Natural killer cell (primary cell): ENCODE data around the gene INPP5A. TPM values are rescaled to one million over a fixed set of nuclear protein-coding genes. Genes with fewer than 3 reads are reported as not detected.
"Not testable (repeated sequence)": the region's sequence is repeated elsewhere in the genome, so short reads cannot be mapped to it uniquely, and the experiment has no call there.

Source experiments
- ATAC-seq, 3 donors: fragments of 150-1000 bp in 2 of 3; fragments of 200-7000 bp in 1 of 3; cut with Tn5 transposase; 1 replicate in 1 of 3; 2 replicates in 2 of 3; pipeline ENCODE4 v1.10.0; 2021; ENCODE audit warnings: mild to moderate bottlenecking in 2 of 3, moderate library complexity in 2 of 3
- DNase-seq, 2 donors: peaks; one replicate each; pipeline versions ENCODE4 v3.0.0 to v3.0.0-alpha.2; 2013 to 2021; ENCODE audit warnings: mixed read lengths in 1 of 2
- H3K27ac ChIP-seq: one replicate; pipeline ENCODE4 v1.5.1; 2013; ENCODE audit warnings: mild to moderate bottlenecking, low read length
- H3K27me3 ChIP-seq: one replicate; pipeline ENCODE4 v1.6.1; 2013; ENCODE audit warnings: low read length; ENCODE audit not compliant: control insufficient read depth, insufficient read depth
- H3K36me3 ChIP-seq: one replicate; pipeline ENCODE4 v1.6.1; 2013; ENCODE audit warnings: low read length; ENCODE audit not compliant: control insufficient read depth, insufficient read depth
- H3K4me1 ChIP-seq: one replicate; pipeline ENCODE4 v1.6.1; 2013; ENCODE audit warnings: low read length; ENCODE audit not compliant: control insufficient read depth, insufficient read depth
- H3K4me3 ChIP-seq: one replicate; pipeline ENCODE4 v1.5.1; 2013; ENCODE audit warnings: low read length
- H3K9me3 ChIP-seq: one replicate; pipeline ENCODE4 v1.6.1; 2013; ENCODE audit warnings: low read length; ENCODE audit not compliant: control insufficient read depth, insufficient read depth
- H3K27ac Mint-ChIP-seq, 2 donors: one replicate each; pipeline ENCODE4 v1.8.0; 2022; ENCODE audit warnings: mild to moderate bottlenecking in 2 of 2, mixed read lengths in 2 of 2, moderate library complexity in 1 of 2
- H3K27me3 Mint-ChIP-seq, 2 donors: one replicate each; pipeline ENCODE4 v1.8.0; 2022; ENCODE audit warnings: low read depth in 2 of 2, mixed read lengths in 2 of 2
- H3K36me3 Mint-ChIP-seq: one replicate; pipeline ENCODE4 v1.8.0; 2022; ENCODE audit warnings: mixed read lengths
- H3K4me1 Mint-ChIP-seq, 2 donors: one replicate each; pipeline ENCODE4 v1.8.0; 2022; ENCODE audit warnings: mixed read lengths in 2 of 2
- H3K4me3 Mint-ChIP-seq: one replicate; pipeline ENCODE4 v1.8.0; 2022; ENCODE audit warnings: mild to moderate bottlenecking, moderate library complexity, mixed read lengths
- H3K9me3 Mint-ChIP-seq, 2 donors: one replicate each; pipeline ENCODE4 v1.8.0; 2022; ENCODE audit warnings: mixed read lengths in 2 of 2
- CTCF ChIP-seq: fragments of 200-600 bp; IDR thresholded peaks from one replicate; pipeline ENCODE4 v1.8.0; 2022; ENCODE audit warnings: antibody characterized with exemption
- WGBS: methylation state at CpG from one replicate; pipeline ENCODE4 v1.1.7; 2013; ENCODE audit warnings: missing lambda C conversion rate; ENCODE audit not compliant: insufficient coverage; 5-methylcytosine and 5-hydroxymethylcytosine counted together
- intact Hi-C: fragments of 100-400 bp; cut with micrococcal nuclease; formaldehyde crosslinking; loops from one replicate; pipeline ENCODE4 v1.14.2; 2022
- total RNA-seq, 4 donors: library from RNA; stranded (reverse); fragments of 120-200 nt in 1 of 4; gene quantifications; one replicate each; pipeline versions ENCODE4 v1.2.3 to v1.2.4, GENCODE V29; 2013 to 2022

INPP5A gene
- total RNA-seq, 3 donors from 2014 or later (not counting 1 experiment from before 2014, with no cell fraction given), result 12.6 to 38.6 (median 18.6) TPM

DNA sequence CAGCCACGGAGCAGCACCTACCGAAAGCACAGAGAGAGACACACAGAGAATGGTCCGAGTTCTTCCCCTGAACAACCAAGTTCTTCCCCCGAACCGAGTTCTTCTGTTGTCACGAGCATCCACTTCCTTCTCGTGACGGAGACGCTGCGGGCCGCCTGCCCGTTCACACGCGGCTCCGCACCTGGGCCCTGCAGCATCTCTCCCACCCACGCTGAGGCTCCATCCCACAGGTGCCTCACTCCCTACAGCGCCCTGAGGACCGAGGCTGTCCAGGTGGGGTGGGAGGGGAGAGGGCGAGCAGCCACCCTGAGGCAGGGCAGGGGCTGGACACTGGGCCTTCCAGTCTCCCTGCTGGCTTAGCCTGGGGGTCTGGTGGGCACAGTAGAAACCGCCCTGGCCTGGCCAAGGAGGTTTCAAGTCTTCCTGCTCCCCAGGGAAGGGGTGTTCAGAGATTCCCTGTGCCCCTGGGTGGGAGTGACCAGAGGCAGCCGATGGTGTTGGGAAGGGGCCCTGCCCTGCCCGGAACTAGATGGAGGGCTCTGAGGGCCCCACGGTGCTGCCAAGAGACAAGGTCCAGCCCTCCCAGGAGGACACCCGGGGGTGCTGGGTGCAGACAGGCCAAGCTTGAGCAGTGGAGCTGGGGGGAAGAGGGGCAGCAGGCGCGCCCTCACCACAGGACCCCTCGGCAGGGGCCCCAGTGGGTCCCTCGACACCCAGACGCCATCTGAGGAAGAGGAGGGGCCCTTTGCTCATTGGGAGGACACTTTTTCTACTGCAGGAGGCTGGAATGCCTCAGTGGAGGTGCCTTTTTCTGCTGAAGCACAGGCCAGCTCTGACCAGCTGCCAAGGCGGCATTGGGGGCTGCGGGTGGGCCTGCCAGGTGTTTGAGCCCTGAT lies 253.6 kb downstream of the INPP5A start:
- no peaks in the 10 kb centered on the region for H3K4me1 ChIP-seq
- no peak for TF ChIP-seq CTCF
- H3K27me3 ChIP-seq, result peaks cover 4% of the 10 kb centered on the region
- Mint-ChIP-seq H3K36me3 (no peaks in the 10 kb centered on the region), H3K4me3 (no peak overlapping the region), H3K9me3 (no peaks in the 10 kb centered on the region), H3K27me3 (peaks cover 0 to 14% of the 10 kb centered on the region in 2 donors), H3K27ac (no peak overlapping the region), H3K4me1 (no peaks in the 10 kb centered on the region)
- no peaks in the 10 kb centered on the region for H3K9me3 ChIP-seq
- H3K36me3 ChIP-seq, result no peaks in the 10 kb centered on the region
- intact Hi-C loops, result loop anchor here (5.0 kb wide), 1 partner anchor 139 kb away; no protein-coding TSS in a partner anchor
- 51% methylated on average over 30 of the region's 31 CpGs for WGBS
- H3K27ac ChIP-seq, result no peak overlapping the region
- no peak for ATAC-seq
- no peak for DNase-seq
- no peak overlapping the region for H3K4me3 ChIP-seq

DNA sequence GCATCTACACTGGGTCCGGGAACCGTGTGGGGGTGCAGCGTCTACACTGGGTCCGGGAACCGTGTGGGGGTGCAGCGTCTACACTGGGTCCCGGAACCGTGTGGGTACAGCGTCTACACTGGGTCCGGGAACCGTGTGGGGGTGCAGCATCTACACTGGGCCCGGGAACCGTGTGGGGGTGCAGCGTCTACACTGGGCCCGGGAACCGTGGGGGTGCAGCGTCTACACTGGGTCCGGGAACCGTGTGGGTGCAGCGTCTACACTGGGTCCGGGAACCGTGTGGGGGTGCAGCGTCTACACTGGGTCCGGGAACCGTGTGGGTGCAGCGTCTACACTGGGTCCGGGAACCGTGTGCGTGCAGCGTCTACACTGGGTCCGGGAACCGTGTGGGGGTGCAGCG lies 254.5 kb downstream of the INPP5A start:
- not testable (repeated sequence) for H3K9me3 ChIP-seq, H3K9me3 Mint-ChIP-seq, H3K36me3 Mint-ChIP-seq, H3K4me1 Mint-ChIP-seq, ATAC-seq, H3K4me3 ChIP-seq, H3K4me1 ChIP-seq, H3K36me3 ChIP-seq, H3K4me3 Mint-ChIP-seq, H3K27ac ChIP-seq, H3K27me3 ChIP-seq, DNase-seq, H3K27ac Mint-ChIP-seq
- 97% methylated on average over 33 of the region's 33 CpGs for WGBS
- H3K27me3 Mint-ChIP-seq, result peaks cover 0 to 14% of the 10 kb centered on the region in 2 donors
- intact Hi-C loops, result loop anchor here (5.0 kb wide), 1 partner anchor 140 kb away; no protein-coding TSS in a partner anchor

- no peaks in the 10 kb centered on the region for H3K4me1 Mint-ChIP-seq
- peaks cover 4% of the 10 kb centered on the region for H3K27me3 ChIP-seq
- H3K4me3 ChIP-seq, result no peak overlapping the region
- no peak for TF ChIP-seq CTCF
- 88% methylated on average over 17 of the region's 17 CpGs for WGBS
- DNase-seq (no peak), ATAC-seq (no peak)
- no peaks in the 10 kb centered on the region for H3K9me3 ChIP-seq
- no peaks in the 10 kb centered on the region for H3K36me3 ChIP-seq
- no peaks in the 10 kb centered on the region for H3K9me3 Mint-ChIP-seq
- no peaks in the 10 kb centered on the region for H3K36me3 Mint-ChIP-seq
- H3K4me3 Mint-ChIP-seq, result no peak overlapping the region
- no peak overlapping the region for H3K27ac Mint-ChIP-seq
- intact Hi-C loops, result loop anchor here (5.0 kb wide), 1 partner anchor 140 kb away; no protein-coding TSS in a partner anchor
- peaks cover 0 to 14% of the 10 kb centered on the region in 2 donors for H3K27me3 Mint-ChIP-seq
- H3K27ac ChIP-seq, result no peak overlapping the region
- no peaks in the 10 kb centered on the region for H3K4me1 ChIP-seq
Measured at GRCh38 chr10:132792796-132793195, 255.2 kb downstream of the INPP5A start.

GRCh38 chr10:132793213-132793612 lies 255.6 kb downstream of the INPP5A start:
- Mint-ChIP-seq H3K36me3 (no peaks in the 10 kb centered on the region), H3K4me1 (no peaks in the 10 kb centered on the region), H3K4me3 (no peak overlapping the region), H3K9me3 (no peaks in the 10 kb centered on the region), H3K27me3 (peaks cover 0 to 13% of the 10 kb centered on the region in 2 donors), H3K27ac (no peak overlapping the region)
- Histone ChIP-seq H3K9me3 (no peaks in the 10 kb centered on the region), H3K4me3 (no peak overlapping the region), H3K4me1 (no peaks in the 10 kb centered on the region), H3K27ac (no peak overlapping the region), H3K27me3 (peaks cover 4% of the 10 kb centered on the region), H3K36me3 (no peaks in the 10 kb centered on the region)
- DNase-seq (no peak), ATAC-seq (no peak)
- 76% methylated on average over 9 of the region's 9 CpGs for WGBS
- TF ChIP-seq CTCF, result no peak
- intact Hi-C loops, result loop anchor here (5.0 kb wide), 1 partner anchor 141 kb away; no protein-coding TSS in a partner anchor
